Hepatocyte (in vitro differentiated cells): ENCODE results near the gene AASDH. TPM values are rescaled to one million over a fixed set of nuclear protein-coding genes. Genes with fewer than 3 reads are reported as not detected.

ENCODE experiments used
- DNase-seq: peaks from one replicate; pipeline ENCODE4 v3.0.0-alpha.2; 2016; ENCODE audit warnings: low spot score
- H2AFZ ChIP-seq: fragments of 200-600 bp; sonication (generic); 2 replicates; pipeline ENCODE4 v1.6.0; 2016; ENCODE audit warnings: antibody characterized with exemption, mild to moderate bottlenecking
- H3K27ac ChIP-seq: fragments of 200-600 bp; sonication (generic); 2 replicates; pipeline ENCODE4 v1.5.1; 2016; ENCODE audit warnings: mild to moderate bottlenecking
- H3K27me3 ChIP-seq: fragments of 200-600 bp; sonication (generic); 2 replicates; pipeline ENCODE4 v1.6.1; 2016
- H3K36me3 ChIP-seq: fragments of 200-600 bp; sonication (generic); replicated peaks from 2 replicates; pipeline ENCODE4 v1.5.1; 2016; ENCODE audit warnings: low read depth; ENCODE audit not compliant: insufficient read depth
- H3K4me1 ChIP-seq: fragments of 200-600 bp; sonication (generic); 2 replicates; pipeline ENCODE4 v1.5.1; 2016; ENCODE audit warnings: mild to moderate bottlenecking, moderate library complexity; ENCODE audit not compliant: insufficient read depth
- H3K4me2 ChIP-seq: fragments of 200-600 bp; sonication (generic); 2 replicates; pipeline ENCODE4 v1.6.0; 2016
- H3K4me3 ChIP-seq: fragments of 200-600 bp; sonication (generic); 2 replicates; pipeline ENCODE4 v1.5.1; 2016; ENCODE audit warnings: mild to moderate bottlenecking
- H3K79me2 ChIP-seq: fragments of 200-600 bp; sonication (generic); 2 replicates; pipeline ENCODE4 v1.6.0; 2017; ENCODE audit warnings: mild to moderate bottlenecking
- H3K9me2 ChIP-seq: fragments of 200-600 bp; sonication (generic); replicated peaks from 2 replicates; pipeline ENCODE4 v1.6.0; 2017; ENCODE audit warnings: mild to moderate bottlenecking; ENCODE audit not compliant: insufficient read depth
- H3K9me3 ChIP-seq: fragments of 200-600 bp; sonication (generic); 2 replicates; pipeline ENCODE4 v1.5.1; 2016; ENCODE audit warnings: low read depth, mild to moderate bottlenecking
- H4K20me1 ChIP-seq: fragments of 200-600 bp; sonication (generic); 2 replicates; pipeline ENCODE4 v1.6.0; 2016; ENCODE audit warnings: mild to moderate bottlenecking; ENCODE audit not compliant: insufficient read depth, poor library complexity, severe bottlenecking
- EZH2 ChIP-seq: fragments of 200-600 bp; sonication (generic); IDR thresholded peaks from 2 replicates; pipeline ENCODE4 v1.6.1; 2016; ENCODE audit warnings: antibody characterized with exemption, mild to moderate bottlenecking, borderline replicate concordance
- EZH2phosphoT487 ChIP-seq: fragments of 200-600 bp; sonication (generic); IDR thresholded peaks from one replicate; pipeline ENCODE4 v1.6.1; 2018; ENCODE audit warnings: antibody characterized with exemption, mild to moderate bottlenecking, low read depth, moderate library complexity; ENCODE audit not compliant: unreplicated experiment, severe bottlenecking
- WGBS: methylation state at CpG from one replicate; pipeline ENCODE4 v1.1.6; 2016; ENCODE audit warnings: low lambda C conversion rate; ENCODE audit errors: missing lambda C conversion rate; 5-methylcytosine and 5-hydroxymethylcytosine counted together
- polyA plus RNA-seq: library from polyadenylated mRNA; unstranded; fragments of >200 nt; fragmentation: Nextera tagmentation; extraction: Ambion mirVana; gene quantifications from 2 replicates; pipeline ENCODE4 v1.2.1, GENCODE V29; 2016
- total RNA-seq: library from RNA; depleted of rRNA; stranded (reverse); fragments of >200 nt; gene quantifications from 2 replicates; pipeline ENCODE4 v1.2.3, GENCODE V29; 2014
- TF ChIP-seq, protein P1 (sequence below): fragments of 200-600 bp; sonication (generic); IDR thresholded peaks from 2 replicates; pipeline ENCODE4 v1.5.1; 2016; ENCODE audit warnings: antibody characterized with exemption, mild to moderate bottlenecking; ENCODE audit not compliant: poor library complexity

Gene AASDH, protein sequence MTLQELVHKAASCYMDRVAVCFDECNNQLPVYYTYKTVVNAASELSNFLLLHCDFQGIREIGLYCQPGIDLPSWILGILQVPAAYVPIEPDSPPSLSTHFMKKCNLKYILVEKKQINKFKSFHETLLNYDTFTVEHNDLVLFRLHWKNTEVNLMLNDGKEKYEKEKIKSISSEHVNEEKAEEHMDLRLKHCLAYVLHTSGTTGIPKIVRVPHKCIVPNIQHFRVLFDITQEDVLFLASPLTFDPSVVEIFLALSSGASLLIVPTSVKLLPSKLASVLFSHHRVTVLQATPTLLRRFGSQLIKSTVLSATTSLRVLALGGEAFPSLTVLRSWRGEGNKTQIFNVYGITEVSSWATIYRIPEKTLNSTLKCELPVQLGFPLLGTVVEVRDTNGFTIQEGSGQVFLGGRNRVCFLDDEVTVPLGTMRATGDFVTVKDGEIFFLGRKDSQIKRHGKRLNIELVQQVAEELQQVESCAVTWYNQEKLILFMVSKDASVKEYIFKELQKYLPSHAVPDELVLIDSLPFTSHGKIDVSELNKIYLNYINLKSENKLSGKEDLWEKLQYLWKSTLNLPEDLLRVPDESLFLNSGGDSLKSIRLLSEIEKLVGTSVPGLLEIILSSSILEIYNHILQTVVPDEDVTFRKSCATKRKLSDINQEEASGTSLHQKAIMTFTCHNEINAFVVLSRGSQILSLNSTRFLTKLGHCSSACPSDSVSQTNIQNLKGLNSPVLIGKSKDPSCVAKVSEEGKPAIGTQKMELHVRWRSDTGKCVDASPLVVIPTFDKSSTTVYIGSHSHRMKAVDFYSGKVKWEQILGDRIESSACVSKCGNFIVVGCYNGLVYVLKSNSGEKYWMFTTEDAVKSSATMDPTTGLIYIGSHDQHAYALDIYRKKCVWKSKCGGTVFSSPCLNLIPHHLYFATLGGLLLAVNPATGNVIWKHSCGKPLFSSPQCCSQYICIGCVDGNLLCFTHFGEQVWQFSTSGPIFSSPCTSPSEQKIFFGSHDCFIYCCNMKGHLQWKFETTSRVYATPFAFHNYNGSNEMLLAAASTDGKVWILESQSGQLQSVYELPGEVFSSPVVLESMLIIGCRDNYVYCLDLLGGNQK
- total RNA-seq: 11.9 and 22.9 TPM in 2 replicates
- polyA plus RNA-seq: 8.4 and 9.3 TPM in 2 replicates

DNA sequence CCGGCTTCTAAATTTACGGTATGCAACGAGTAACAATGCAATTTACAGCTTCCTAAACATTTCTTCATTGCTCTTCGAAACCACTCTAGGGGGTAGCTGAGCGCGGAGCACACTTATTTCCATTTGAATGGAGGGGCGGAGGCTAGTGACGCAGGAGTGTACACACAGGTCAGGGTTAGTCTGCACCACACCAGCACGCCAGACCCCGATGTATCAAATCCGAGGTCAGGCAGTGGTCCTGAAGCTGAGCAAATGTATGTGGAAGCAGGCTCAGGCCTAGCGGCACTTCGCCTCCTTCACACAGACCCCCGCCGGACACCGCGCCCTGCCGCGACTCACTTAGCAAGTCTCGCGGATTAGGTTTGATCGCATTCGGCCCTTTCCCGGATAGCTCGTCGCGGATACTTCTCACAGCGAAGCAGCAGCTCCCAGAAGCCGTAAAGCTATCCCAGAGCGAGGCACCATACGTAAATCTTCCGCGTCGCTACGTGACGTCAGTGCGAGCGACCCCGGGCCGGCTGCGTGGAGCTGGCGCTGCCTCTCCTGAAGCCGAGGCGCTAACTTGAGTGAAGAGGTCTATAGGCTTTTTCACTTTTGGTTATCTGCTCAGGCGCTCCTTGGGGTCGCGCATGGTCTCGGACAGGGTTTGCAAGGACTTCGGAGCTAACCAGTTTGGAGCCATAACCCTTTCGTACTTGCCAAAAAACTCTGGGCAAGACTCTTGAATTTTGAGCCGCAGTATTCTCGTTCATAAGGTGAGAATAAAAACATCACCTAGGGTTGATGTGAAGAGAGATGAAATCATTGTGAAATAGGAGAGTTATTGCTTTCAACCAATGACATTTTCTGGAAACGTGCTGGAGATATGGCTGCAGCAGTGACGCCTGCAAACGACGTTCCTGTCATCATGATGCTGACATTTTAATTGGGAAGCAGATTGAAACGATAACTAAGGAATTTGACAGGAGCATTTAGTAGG is at the start of gene AASDH:
AASDH (minus strand) TSS at position 469 of the 979 bp plus-strand sequence. CDS start 3,192 bp downstream, outside the sequence.
- Histone ChIP-seq H3K27ac (peak within 1 kb of the TSS; percentile 97), H4K20me1 (no peaks in the 10 kb centered on the region), H3K4me3 (peak within 1 kb of the TSS; percentile 76), H3K79me2 (peaks cover 36% of the 10 kb centered on the region), H3K9me3 (no peaks in the 10 kb centered on the region), H3K4me2 (peak within 1 kb of the TSS; percentile 82), H3K27me3 (no peaks in the 10 kb centered on the region), H3K4me1 (peaks cover 7% of the 10 kb centered on the region), H3K9me2 (no peaks in the 10 kb centered on the region), H2AFZ (peak within 1 kb of the TSS; percentile 92), H3K36me3 (no peaks in the 10 kb centered on the region)
- peak; percentile 95 for DNase-seq
- no peak for TF ChIP-seq EZH2phosphoT487
- TF ChIP-seq EZH2: no peak
- TF ChIP-seq, protein P1, sequence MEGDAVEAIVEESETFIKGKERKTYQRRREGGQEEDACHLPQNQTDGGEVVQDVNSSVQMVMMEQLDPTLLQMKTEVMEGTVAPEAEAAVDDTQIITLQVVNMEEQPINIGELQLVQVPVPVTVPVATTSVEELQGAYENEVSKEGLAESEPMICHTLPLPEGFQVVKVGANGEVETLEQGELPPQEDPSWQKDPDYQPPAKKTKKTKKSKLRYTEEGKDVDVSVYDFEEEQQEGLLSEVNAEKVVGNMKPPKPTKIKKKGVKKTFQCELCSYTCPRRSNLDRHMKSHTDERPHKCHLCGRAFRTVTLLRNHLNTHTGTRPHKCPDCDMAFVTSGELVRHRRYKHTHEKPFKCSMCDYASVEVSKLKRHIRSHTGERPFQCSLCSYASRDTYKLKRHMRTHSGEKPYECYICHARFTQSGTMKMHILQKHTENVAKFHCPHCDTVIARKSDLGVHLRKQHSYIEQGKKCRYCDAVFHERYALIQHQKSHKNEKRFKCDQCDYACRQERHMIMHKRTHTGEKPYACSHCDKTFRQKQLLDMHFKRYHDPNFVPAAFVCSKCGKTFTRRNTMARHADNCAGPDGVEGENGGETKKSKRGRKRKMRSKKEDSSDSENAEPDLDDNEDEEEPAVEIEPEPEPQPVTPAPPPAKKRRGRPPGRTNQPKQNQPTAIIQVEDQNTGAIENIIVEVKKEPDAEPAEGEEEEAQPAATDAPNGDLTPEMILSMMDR: no peak
- under 1% methylated on average over 54 of the region's 57 CpGs for WGBS

DNA sequence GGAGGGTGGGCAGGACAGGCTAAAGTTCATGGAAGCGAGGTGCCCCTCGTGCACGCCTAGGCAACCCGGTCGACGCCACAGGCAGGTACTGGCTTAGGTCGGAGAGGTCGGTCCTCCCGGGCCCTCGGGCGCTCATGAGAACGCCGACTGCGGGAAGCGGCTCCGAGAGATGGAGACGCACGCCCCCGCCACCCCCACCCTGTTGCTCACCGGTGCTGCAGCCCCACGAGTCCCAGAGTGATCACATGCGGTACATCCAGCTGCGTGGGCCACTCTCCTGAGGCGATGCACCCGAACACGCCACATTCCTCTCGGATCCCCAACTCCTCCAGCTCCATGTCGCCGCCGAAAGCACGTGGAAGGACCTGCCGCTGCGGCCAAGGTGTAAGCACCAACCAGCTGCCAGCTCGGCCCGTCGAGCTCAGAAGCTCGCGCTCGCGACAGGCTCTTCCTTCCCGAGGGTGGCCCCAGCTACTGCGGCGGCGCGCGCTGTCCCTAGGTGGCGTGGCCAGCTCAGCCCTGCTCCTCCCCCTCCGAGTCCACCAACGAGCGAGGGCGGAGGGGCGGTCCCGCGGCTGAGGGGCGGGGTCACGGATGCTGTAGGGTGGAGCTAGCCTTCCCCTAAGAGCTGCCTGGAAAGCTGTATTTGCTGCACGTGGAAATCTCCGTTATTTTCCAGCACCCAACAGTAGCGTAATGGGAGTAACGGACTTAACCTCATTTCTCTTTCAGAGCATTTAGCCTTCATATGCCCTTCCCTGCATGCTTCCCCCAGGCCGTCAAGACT is 48.0 kb upstream of the AASDH start, which contains the start of gene PPAT:
PPAT (minus strand) TSS at position 476 of the 787 bp plus-strand sequence; CDS start at position 338, 138 bp downstream.
- DNase-seq: peak; percentile 99

More for the DNA sequence above, 48.0 kb upstream of the AASDH start, which contains the start of gene PPAT:
- Histone ChIP-seq H3K9me3 (no peaks in the 10 kb centered on the region), H3K36me3 (no peaks in the 10 kb centered on the region), H3K79me2 (peaks cover 69% of the 10 kb centered on the region), H3K4me2 (peak within 1 kb of the TSS; percentile 90), H3K9me2 (no peaks in the 10 kb centered on the region), H2AFZ (peak within 1 kb of the TSS; percentile 81), H3K27me3 (no peaks in the 10 kb centered on the region), H3K4me3 (peak within 1 kb of the TSS; percentile 59), H3K27ac (peak within 1 kb of the TSS; percentile 88), H4K20me1 (no peaks in the 10 kb centered on the region), H3K4me1 (no peaks in the 10 kb centered on the region)
- WGBS: under 1% methylated on average over 42 of the region's 61 CpGs
- TF ChIP-seq EZH2 (no peak), EZH2phosphoT487 (no peak)
- TF ChIP-seq, protein P1: no peak
